ENCODE data around the gene SULT4A1. TPM values are rescaled to one million over a fixed set of nuclear protein-coding genes. Genes with fewer than 3 reads are reported as not detected.

The SULT4A1 gene
- total RNA-seq, 1 experiment from 2014 or later: 8.4 TPM

DNA sequence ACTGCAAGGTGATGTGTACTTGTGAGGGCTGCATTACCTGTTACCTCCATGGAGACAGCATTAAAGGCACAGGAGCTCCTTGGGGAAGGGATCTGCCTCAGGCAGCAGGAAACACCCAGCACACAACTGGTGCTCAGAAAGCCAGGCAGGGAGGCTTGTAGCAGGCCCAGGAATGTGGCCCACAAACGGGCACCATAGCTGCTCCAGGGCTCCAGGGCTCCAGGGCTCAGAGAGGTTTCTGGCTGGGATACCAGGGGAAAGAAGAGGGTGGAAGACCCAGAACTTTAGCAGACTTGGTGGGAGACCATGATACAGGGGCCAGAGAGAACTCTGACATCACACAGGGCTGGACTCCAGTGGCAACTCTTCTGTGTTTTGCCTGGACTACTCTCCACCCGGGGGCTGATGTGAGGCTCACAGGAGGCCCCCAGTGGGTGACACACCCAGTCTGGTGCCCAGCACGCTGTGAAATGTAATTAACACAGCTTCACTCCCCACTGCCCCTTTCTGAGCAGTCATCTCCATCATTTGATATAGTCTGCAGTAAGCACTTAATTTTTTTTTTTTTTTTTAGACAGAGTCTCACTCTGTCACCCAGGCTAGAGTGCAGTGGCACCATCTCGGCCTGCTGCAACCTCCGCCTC lies 14.7 kb upstream of the SULT4A1 start:
- Histone ChIP-seq H3K27ac (ENCODE audit: low read depth, low read length) (no peak overlapping the region), H4K20me1 (ENCODE audit: insufficient read depth) (no peaks in the 10 kb centered on the region), H3K4me2 (ENCODE audit: low read length) (no peak overlapping the region), H3K9me3 (ENCODE audit: control insufficient read depth in 1 of 2, insufficient read depth in 1 of 2, low read depth in 1 of 2, low read length in 2 of 2) (no peaks in the 10 kb centered on the region), H3K36me3 (ENCODE audit: control insufficient read depth in 1 of 2, insufficient read depth in 2 of 2, low read length in 2 of 2) (no peaks in the 10 kb centered on the region), H2AFZ (ENCODE audit: low read depth, low read length, poor library complexity, severe bottlenecking) (no peak overlapping the region), H3K4me1 (ENCODE audit: control insufficient read depth in 1 of 2, insufficient read depth in 2 of 2, low read length in 2 of 2) (no peaks in the 10 kb centered on the region), H3K27me3 (ENCODE audit: insufficient read depth, low read length) (no peaks in the 10 kb centered on the region; the same call in 1 of the 2 replicates), H3K9me2 (ENCODE audit: insufficient read depth) (no peaks in the 10 kb centered on the region), H3K79me2 (ENCODE audit: insufficient read depth, low read length) (no peaks in the 10 kb centered on the region), H3K4me3 (replicated peaks in 1 of 2; ENCODE audit: low read depth in 1 of 2, low read length in 2 of 2) (no peak overlapping the region), H3K9ac (ENCODE audit: low read length) (no peak overlapping the region)
- ChIA-PET RAD21 (ENCODE audit: low non-redundant PET in 1 of 2, low total read pairs in 2 of 2, uncharacterized antibody in 2 of 2, unreplicated experiment in 2 of 2) (no interaction called here), CTCF (interaction anchor here (0.7 to 1.6 kb wide), 2 partner anchors 8 to 10 kb away, joined by 3 to 4 read pairs; no protein-coding TSS in a partner anchor), POLR2A (interaction anchor here (0.7 kb wide), 1 partner anchor 289 kb away, joined by 3 read pairs; no protein-coding TSS in a partner anchor)
- TF ChIP-seq ZNF274 (IDR thresholded peaks at IDR 0.05; ENCODE audit: low read depth, low read length): no peak
- no TSS peak for BruUV-seq (replicated peaks)
- intact Hi-C loops (cut with micrococcal nuclease): no loop called here
- no peak for ATAC-seq
- no peak for DNase-seq (ENCODE audit: low read depth, low spot score)

DNA sequence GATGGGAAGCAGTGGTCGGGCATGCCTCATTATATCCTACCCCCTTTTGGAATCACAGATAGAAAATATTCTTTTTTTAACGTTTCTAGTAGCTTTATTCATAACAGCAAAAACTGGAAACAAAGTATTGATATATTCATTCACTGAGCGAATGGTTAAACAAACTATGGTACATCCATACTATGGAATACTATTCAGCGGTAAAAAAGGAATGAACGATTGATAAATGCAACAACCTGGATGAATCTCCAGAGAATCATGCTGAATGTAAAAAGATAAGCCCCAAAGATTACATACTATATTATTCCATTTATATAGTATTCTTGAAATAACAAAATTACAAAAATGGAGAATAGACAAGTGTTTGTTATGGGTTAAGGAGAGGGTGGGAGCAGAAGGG lies 7.5 kb upstream of the SULT4A1 start:
- Histone ChIP-seq H3K27me3 (ENCODE audit: insufficient read depth, low read length) (peaks cover 18% of the 10 kb centered on the region), H3K4me1 (ENCODE audit: control insufficient read depth in 1 of 2, insufficient read depth in 2 of 2, low read length in 2 of 2) (no peaks in the 10 kb centered on the region), H3K9ac (ENCODE audit: low read length) (no peak overlapping the region), H3K36me3 (ENCODE audit: control insufficient read depth in 1 of 2, insufficient read depth in 2 of 2, low read length in 2 of 2) (no peaks in the 10 kb centered on the region), H3K27ac (ENCODE audit: low read depth, low read length) (no peak overlapping the region), H3K4me2 (ENCODE audit: low read length) (no peak overlapping the region), H4K20me1 (ENCODE audit: insufficient read depth) (no peaks in the 10 kb centered on the region), H2AFZ (ENCODE audit: low read depth, low read length, poor library complexity, severe bottlenecking) (no peak overlapping the region), H3K4me3 (replicated peaks in 1 of 2; ENCODE audit: low read depth in 1 of 2, low read length in 2 of 2) (no peak overlapping the region), H3K79me2 (ENCODE audit: insufficient read depth, low read length) (no peaks in the 10 kb centered on the region), H3K9me3 (ENCODE audit: control insufficient read depth in 1 of 2, insufficient read depth in 1 of 2, low read depth in 1 of 2, low read length in 2 of 2) (no peaks in the 10 kb centered on the region), H3K9me2 (ENCODE audit: insufficient read depth) (no peaks in the 10 kb centered on the region)
- DNase-seq (ENCODE audit: low read depth, low spot score): no peak
- CTCF ChIA-PET: no interaction called here
- intact Hi-C loops (cut with micrococcal nuclease): no loop called here
- ATAC-seq: no peak
- POLR2A ChIA-PET: no interaction called here
- no TSS peak for BruUV-seq (replicated peaks)
- RAD21 ChIA-PET (ENCODE audit: low non-redundant PET in 1 of 2, low total read pairs in 2 of 2, uncharacterized antibody in 2 of 2, unreplicated experiment in 2 of 2): no interaction called here
- TF ChIP-seq EGR1 (IDR thresholded peaks at IDR 0.05; ENCODE audit: low read depth): no peak
- no peak for TF ChIP-seq POLR2A (IDR thresholded peaks at IDR 0.05; ENCODE audit: borderline replicate concordance, extremely low read depth, insufficient read depth, insufficient read length)
- no peak for TF ChIP-seq FOSL1 (IDR thresholded peaks at IDR 0.05; ENCODE audit: low read depth)
- TF ChIP-seq, protein P1, sequence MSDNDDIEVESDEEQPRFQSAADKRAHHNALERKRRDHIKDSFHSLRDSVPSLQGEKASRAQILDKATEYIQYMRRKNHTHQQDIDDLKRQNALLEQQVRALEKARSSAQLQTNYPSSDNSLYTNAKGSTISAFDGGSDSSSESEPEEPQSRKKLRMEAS (IDR thresholded peaks at IDR 0.05): no peak
- TF ChIP-seq ZNF274 (IDR thresholded peaks at IDR 0.05; ENCODE audit: low read depth, low read length): no peak
- no peak for TF ChIP-seq POLR2AphosphoS5 (IDR thresholded peaks at IDR 0.05; ENCODE audit: low read depth, low read length)
- TF ChIP-seq, protein P2, sequence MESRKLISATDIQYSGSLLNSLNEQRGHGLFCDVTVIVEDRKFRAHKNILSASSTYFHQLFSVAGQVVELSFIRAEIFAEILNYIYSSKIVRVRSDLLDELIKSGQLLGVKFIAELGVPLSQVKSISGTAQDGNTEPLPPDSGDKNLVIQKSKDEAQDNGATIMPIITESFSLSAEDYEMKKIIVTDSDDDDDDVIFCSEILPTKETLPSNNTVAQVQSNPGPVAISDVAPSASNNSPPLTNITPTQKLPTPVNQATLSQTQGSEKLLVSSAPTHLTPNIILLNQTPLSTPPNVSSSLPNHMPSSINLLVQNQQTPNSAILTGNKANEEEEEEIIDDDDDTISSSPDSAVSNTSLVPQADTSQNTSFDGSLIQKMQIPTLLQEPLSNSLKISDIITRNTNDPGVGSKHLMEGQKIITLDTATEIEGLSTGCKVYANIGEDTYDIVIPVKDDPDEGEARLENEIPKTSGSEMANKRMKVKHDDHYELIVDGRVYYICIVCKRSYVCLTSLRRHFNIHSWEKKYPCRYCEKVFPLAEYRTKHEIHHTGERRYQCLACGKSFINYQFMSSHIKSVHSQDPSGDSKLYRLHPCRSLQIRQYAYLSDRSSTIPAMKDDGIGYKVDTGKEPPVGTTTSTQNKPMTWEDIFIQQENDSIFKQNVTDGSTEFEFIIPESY (IDR thresholded peaks at IDR 0.05; ENCODE audit: extremely low read depth, insufficient replicate concordance, low read length): no peak
- no peak for TF ChIP-seq RAD21 (IDR thresholded peaks at IDR 0.05; ENCODE audit: low read depth)
- TF ChIP-seq ZFX (IDR thresholded peaks at IDR 0.05): no peak
- TF ChIP-seq EZH2phosphoT487 (IDR thresholded peaks at IDR 0.05; ENCODE audit: borderline replicate concordance): no peak
- TF ChIP-seq, protein P3, sequence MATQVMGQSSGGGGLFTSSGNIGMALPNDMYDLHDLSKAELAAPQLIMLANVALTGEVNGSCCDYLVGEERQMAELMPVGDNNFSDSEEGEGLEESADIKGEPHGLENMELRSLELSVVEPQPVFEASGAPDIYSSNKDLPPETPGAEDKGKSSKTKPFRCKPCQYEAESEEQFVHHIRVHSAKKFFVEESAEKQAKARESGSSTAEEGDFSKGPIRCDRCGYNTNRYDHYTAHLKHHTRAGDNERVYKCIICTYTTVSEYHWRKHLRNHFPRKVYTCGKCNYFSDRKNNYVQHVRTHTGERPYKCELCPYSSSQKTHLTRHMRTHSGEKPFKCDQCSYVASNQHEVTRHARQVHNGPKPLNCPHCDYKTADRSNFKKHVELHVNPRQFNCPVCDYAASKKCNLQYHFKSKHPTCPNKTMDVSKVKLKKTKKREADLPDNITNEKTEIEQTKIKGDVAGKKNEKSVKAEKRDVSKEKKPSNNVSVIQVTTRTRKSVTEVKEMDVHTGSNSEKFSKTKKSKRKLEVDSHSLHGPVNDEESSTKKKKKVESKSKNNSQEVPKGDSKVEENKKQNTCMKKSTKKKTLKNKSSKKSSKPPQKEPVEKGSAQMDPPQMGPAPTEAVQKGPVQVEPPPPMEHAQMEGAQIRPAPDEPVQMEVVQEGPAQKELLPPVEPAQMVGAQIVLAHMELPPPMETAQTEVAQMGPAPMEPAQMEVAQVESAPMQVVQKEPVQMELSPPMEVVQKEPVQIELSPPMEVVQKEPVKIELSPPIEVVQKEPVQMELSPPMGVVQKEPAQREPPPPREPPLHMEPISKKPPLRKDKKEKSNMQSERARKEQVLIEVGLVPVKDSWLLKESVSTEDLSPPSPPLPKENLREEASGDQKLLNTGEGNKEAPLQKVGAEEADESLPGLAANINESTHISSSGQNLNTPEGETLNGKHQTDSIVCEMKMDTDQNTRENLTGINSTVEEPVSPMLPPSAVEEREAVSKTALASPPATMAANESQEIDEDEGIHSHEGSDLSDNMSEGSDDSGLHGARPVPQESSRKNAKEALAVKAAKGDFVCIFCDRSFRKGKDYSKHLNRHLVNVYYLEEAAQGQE (IDR thresholded peaks at IDR 0.05; ENCODE audit: low read depth): no peak
- TF ChIP-seq YY1 (IDR thresholded peaks at IDR 0.05; ENCODE audit: extremely low read depth, insufficient replicate concordance, low read depth, low read length): no peak
- no peak for TF ChIP-seq EZH2 (IDR thresholded peaks at IDR 0.05)

All from HCT116 (cell line).